ENCODE measurements around the gene SRRT.
"Not testable (repeated sequence)": the region's sequence is repeated elsewhere in the genome, so short reads cannot be mapped to it uniquely, and the experiment has no call there.

- not testable (repeated sequence) for TF ChIP-seq CTCF (conservative IDR thresholded peaks at IDR 0.05 in 1 of 2, IDR thresholded peaks at IDR 0.05 in 1 of 2; ENCODE audit: low read depth in 1 of 2, low read length in 2 of 2); EZH2 (IDR thresholded peaks at IDR 0.05; ENCODE audit: low read length, missing control alignments)
Measured at GRCh38 chr7:100935381-100935780, 60.5 kb downstream of the SRRT start.

Measured in fibroblast of lung (primary cell).